ENCODE results near the gene CYSTM1. TPM values are rescaled to one million over a fixed set of nuclear protein-coding genes. Genes with fewer than 3 reads are reported as not detected.

The CYSTM1 gene
- polyA plus RNA-seq, 3 donors from 2014 or later = 3.9 to 11.0 (median 7.1) TPM

DNA sequence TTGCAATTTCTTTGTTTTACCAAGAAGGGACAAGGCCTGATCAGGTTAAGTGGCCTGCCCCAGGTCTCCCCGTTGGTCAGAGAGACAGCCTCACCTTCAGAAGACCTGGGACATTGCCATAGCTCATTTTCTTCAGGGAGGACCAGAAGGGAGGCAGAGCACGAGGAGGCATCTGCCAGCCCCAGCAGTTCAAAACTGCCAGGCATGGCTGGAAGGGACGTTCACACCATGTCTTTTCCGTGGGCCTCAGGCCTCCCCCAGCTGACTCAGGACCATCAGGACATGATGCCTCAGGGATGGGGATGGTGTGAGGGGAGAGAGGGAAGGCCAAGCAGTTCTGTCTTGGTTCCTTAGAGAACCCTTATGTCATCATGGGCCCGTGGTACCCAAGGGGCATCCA is 32.7 kb upstream of the CYSTM1 start:
- peaks cover 0 to 4% (median 0%) of the 10 kb centered on the region in 3 donors for H3K36me3 Mint-ChIP-seq
- no peak overlapping the region for H3K27ac Mint-ChIP-seq
- H3K9me3 Mint-ChIP-seq = no peaks in the 10 kb centered on the region
- H3K27me3 Mint-ChIP-seq (ENCODE audit: low read depth in 3 of 3) = peaks cover 0 to 8% (median 8%) of the 10 kb centered on the region in 3 donors
- H3K4me3 Mint-ChIP-seq = no peak overlapping the region
- H3K4me1 Mint-ChIP-seq = peaks cover 15 to 17% of the 10 kb centered on the region in 2 donors
- no peak for DNase-seq

DNA sequence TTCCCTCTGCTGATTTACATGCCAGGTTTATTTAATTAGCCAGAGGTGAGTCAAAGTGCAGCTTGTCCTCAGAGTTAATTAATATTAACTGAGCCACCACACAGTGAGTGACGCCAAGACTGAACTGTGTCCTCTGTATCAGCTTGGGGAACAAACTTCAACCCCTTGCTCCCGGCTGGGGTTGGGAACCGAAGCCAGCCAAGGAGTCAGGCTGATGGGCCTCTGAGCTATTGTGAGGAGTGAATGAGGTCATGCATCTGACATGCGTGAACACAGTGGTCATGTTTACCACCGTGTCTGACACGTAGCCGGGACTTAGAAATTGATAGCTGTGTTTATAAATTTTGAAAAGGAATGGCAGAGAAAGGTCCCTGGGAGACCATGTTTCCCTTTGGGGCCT is 32.1 kb upstream of the CYSTM1 start:
- Mint-ChIP-seq H3K9me3 (no peaks in the 10 kb centered on the region), H3K36me3 (peaks cover 0 to 4% (median 0%) of the 10 kb centered on the region in 3 donors), H3K27ac (no peak overlapping the region), H3K27me3 (ENCODE audit: low read depth in 3 of 3) (peaks cover 0 to 9% (median 8%) of the 10 kb centered on the region in 3 donors), H3K4me1 (peaks cover 15 to 17% of the 10 kb centered on the region in 2 donors), H3K4me3 (no peak overlapping the region)
- DNase-seq = no peak

DNA sequence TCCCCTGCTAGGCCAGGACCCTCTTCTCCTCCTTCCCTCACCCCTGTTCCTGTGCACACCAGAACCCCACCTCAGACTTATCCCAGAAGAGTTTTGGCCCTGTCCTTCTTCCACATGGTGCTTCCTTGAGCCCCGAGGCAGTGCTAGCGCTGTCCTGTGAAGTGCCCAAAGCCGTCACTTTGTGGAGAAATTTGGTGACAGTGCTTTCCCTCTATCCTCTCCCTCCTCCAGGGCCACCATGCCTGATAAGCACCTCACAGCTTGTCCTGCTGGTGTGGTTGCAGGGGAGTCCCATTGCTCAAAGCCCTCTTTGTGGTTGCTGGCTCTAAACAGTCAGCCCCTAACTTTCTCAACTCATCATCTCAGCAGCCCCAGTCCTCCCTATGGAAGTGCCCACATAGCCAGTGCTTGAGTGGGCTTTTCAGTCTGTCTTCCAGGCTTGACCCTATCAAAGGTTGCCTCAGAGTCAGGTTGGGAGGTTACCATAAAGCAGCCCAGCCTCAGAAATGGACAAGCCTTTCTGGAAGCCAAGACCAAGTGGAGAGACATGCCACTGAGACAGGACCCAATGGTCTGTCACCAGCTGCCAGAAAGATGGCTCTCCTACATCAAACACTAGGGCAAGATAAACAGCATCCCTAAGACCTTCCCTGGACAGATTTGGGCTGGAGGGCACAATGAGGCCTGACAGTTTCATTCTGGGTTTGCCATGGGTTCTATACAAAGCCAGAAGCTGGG is 31.3 kb upstream of the CYSTM1 start:
- peak overlapping the region in 1 of 6 donors; percentile 80 for H3K27ac Mint-ChIP-seq
- H3K27me3 Mint-ChIP-seq (ENCODE audit: low read depth in 3 of 3) = peaks cover 0 to 9% (median 8%) of the 10 kb centered on the region in 3 donors
- H3K4me1 Mint-ChIP-seq = peaks cover 15 to 17% of the 10 kb centered on the region in 2 donors
- no peak for DNase-seq
- no peaks in the 10 kb centered on the region for H3K9me3 Mint-ChIP-seq
- H3K4me3 Mint-ChIP-seq = no peak overlapping the region
- peaks cover 0 to 4% (median 0%) of the 10 kb centered on the region in 3 donors for H3K36me3 Mint-ChIP-seq

DNA sequence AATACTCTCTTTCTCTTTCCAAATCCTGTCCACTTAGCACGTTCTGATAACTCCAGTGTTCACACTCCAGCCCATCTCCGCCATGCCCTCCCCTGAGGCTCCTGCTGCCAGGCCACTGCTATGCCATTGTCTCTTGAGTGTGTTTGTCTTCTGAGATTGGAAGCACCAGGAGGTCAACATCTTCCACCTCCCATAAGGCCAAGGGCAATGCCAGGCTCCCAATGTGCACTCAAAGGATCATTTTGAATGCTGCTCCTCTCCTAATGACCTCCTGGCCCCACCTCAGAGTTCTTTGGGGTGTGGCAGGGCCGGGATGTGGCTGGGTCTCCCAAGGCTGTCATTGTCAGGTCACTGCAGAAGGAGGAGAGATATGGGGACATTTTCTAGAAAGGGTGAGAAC is 29.7 kb upstream of the CYSTM1 start:
- peak overlapping the region; percentile 36 to 72 (median 48) for H3K4me3 Mint-ChIP-seq
- peaks cover 15 to 17% of the 10 kb centered on the region in 2 donors for H3K4me1 Mint-ChIP-seq
- peaks cover 0 to 9% (median 8%) of the 10 kb centered on the region in 3 donors for H3K27me3 Mint-ChIP-seq (ENCODE audit: low read depth in 3 of 3)
- no peaks in the 10 kb centered on the region for H3K9me3 Mint-ChIP-seq
- no peak for DNase-seq
- H3K27ac Mint-ChIP-seq = no peak overlapping the region
- peaks cover 0 to 4% (median 0%) of the 10 kb centered on the region in 3 donors for H3K36me3 Mint-ChIP-seq

DNA sequence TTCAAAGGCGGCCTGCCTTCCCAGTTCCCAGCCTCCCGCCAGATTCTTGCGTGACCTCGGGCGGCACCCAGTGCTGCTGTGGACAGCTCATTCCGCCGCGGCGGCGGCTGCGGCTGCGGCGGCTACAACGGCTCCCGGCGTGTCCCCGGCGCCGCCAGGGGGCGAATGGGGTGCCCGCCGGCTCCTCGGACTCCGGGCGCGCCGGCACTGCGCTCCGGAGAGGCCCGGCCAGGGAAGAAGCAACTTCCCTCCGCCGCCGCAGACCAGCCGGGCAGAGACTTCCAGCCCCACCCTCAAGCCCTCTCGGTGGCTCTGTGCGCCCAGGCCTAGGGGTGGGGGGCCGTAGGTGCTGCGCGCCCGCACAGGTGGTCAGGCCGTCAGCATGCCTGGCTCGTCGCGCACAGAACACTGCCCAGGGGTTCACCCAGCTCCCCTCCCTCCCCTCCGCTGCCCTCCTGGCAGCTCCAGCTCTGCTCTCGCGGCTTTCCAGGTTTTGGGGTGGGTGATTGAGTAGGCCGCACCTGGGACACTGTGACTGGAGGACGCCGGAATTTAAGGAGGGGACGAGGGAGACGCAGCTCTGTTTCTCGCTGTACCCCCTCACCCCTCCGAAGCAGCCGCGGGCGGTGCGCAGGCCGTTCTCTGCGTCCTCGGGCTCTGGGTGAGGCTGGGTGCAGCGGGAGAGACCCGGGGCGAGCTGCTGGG is 29.0 kb upstream of the CYSTM1 start:
- H3K9me3 Mint-ChIP-seq = no peaks in the 10 kb centered on the region
- peak; percentile 36 to 47 (median 45) for DNase-seq

DNA sequence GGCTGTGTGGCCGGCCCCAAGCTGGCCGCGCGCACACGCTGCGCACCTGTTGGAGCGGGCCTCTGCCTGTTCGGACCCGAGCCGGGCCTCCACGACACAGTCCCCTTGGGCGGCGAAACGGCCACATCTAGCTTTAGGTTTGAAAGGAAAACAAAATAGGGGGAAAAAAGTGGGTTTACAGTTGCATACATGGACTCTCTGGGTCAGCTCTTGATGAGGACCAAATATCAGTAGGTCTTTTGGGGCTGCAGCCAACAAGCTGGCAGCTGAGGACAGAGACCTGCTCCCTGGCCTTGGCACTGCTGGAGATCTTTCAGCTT is 28.5 kb upstream of the CYSTM1 start:
- Mint-ChIP-seq H3K36me3 (peaks cover 0 to 4% (median 0%) of the 10 kb centered on the region in 3 donors), H3K4me3 (peak overlapping the region in 2 of 5 donors; percentile 18 to 23), H3K27ac (no peak overlapping the region), H3K27me3 (ENCODE audit: low read depth in 3 of 3) (peaks cover 0 to 9% (median 8%) of the 10 kb centered on the region in 3 donors), H3K4me1 (peaks cover 15 to 17% of the 10 kb centered on the region in 2 donors), H3K9me3 (no peaks in the 10 kb centered on the region)
- no peak for DNase-seq

More for the DNA sequence above, 29.0 kb upstream of the CYSTM1 start:
- Mint-ChIP-seq H3K4me1 (peaks cover 15 to 17% of the 10 kb centered on the region in 2 donors), H3K27me3 (ENCODE audit: low read depth in 3 of 3) (peaks cover 0 to 9% (median 8%) of the 10 kb centered on the region in 3 donors), H3K4me3 (peak overlapping the region in 3 of 5 donors; percentile 36 to 72 (median 66)), H3K27ac (no peak overlapping the region), H3K36me3 (peaks cover 0 to 4% (median 0%) of the 10 kb centered on the region in 3 donors)

DNA sequence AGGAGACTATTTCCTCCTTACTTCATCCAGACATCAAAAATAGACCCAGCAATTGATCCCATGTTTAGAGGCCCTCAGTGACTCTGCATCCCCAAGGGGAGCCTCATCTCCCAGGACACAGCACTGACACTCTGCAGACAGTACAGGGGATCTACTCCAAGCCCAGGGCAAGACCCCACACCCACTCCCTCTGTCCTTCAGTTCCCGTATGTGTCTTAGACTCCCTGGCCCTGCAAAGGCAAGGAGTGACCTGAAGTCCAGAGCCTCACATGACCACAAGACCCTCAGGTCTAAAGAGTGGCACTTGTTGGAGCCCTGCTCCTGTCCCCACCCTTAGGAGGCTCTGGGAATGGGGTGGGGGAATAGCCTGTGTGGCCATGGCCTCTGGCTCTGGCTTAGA is 27.5 kb upstream of the CYSTM1 start:
- Mint-ChIP-seq H3K27me3 (ENCODE audit: low read depth in 3 of 3) (peaks cover 0 to 9% (median 8%) of the 10 kb centered on the region in 3 donors), H3K27ac (no peak overlapping the region)
- DNase-seq = no peak

DNA sequence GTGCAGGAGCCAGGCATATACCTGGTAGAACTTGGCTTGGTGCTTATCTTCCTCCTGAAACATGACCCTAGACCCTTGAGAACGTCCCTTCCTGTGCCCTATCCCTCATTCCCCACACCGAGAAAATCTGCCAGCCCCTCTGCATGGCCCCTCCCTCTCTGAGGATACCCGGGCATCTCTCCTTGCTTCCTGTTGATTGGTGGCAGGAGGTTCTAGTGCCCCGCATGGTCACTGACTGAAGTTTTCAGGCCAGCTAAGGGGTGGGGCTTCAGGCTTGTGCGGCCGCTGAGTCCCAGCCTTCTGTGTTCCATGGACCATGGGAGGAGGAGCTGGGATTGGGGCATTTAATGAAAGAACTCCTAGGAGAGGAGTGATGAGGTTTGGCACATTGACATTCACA is 26.5 kb upstream of the CYSTM1 start:
- no peak for DNase-seq
- no peak overlapping the region for H3K27ac Mint-ChIP-seq
- H3K9me3 Mint-ChIP-seq = no peaks in the 10 kb centered on the region

More for the DNA sequence above, 27.5 kb upstream of the CYSTM1 start:
- Mint-ChIP-seq H3K4me3 (no peak overlapping the region), H3K9me3 (no peaks in the 10 kb centered on the region), H3K36me3 (peaks cover 0 to 4% (median 0%) of the 10 kb centered on the region in 3 donors), H3K4me1 (peaks cover 15 to 17% of the 10 kb centered on the region in 2 donors)

DNA sequence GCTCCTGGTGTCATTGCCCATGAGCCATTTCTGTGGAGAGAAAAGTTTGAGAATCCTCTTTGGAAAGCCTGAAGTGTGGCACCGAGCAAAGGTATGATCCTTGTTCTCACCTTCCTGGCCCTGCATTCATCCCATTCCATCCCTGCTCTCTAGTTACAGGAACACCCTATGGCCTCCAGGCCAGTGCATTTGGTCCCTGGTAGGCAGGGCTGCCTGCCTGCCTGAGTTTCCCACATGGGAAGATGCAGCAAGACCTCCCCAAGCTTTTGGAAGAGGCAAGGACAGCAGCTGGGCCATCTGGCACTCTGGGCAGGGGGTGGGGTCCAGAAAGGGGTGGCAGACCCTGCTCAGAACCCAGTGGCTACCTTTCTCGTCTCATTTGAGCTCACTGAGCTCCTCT is 24.8 kb upstream of the CYSTM1 start:
- Mint-ChIP-seq H3K27me3 (ENCODE audit: low read depth in 3 of 3) (peaks cover 0 to 6% (median 5%) of the 10 kb centered on the region in 3 donors), H3K27ac (no peak overlapping the region)

More for the DNA sequence above, 26.5 kb upstream of the CYSTM1 start:
- Mint-ChIP-seq H3K4me1 (peaks cover 15 to 17% of the 10 kb centered on the region in 2 donors), H3K27me3 (ENCODE audit: low read depth in 3 of 3) (peaks cover 0 to 9% (median 8%) of the 10 kb centered on the region in 3 donors), H3K4me3 (no peak overlapping the region), H3K36me3 (peaks cover 0 to 4% (median 0%) of the 10 kb centered on the region in 3 donors)

DNA sequence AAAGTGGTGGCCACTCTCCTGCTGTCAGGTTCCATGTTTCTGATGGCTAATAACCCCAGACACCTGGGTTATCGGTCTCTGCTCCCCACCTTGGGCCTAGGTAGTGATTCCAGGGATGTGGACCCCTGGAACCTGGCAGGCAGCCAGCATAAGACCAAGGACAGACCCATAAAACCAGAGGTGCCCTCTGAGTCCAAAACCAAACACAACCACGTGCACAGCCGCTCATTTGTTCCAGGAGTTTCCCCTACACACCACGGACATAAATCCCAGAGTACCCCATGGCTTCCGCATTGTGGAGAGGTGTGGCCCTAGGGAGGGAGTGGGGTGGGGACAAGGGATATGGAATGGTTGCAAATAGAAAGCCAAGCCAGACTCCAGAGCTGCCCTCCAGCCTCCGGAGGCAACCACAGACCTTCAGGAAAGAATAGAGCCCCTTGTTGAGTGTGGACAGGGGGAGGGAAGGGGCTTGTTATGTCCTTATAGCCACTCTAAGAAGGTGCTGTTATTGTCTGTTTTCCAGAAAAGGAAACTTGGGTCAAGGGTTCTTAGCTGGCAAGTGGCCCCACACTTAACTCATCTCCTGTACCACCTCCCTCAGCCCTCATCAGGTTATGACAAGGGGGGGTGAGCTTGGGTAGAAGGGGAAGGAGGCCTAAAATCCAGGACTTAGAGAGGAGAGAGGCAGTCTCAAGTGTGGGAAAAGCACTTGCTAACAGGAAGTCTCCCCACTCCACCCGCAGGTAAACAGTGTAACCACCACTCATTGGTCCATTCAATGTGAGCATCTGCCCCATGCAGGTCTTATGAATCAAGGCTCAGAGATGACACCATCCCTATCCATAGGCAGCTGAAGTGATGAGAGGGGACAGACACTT is 23.6 kb upstream of the CYSTM1 start:
- Mint-ChIP-seq H3K36me3 (no peaks in the 10 kb centered on the region), H3K4me3 (no peak overlapping the region), H3K9me3 (no peaks in the 10 kb centered on the region), H3K27me3 (ENCODE audit: low read depth in 3 of 3) (peaks cover 0 to 5% (median 2%) of the 10 kb centered on the region in 3 donors), H3K27ac (no peak overlapping the region), H3K4me1 (peaks cover 0 to 3% of the 10 kb centered on the region in 2 donors)
- DNase-seq = no peak

More for the DNA sequence above, 24.8 kb upstream of the CYSTM1 start:
- DNase-seq = no peak
- Mint-ChIP-seq H3K36me3 (peaks cover 0 to 1% (median 0%) of the 10 kb centered on the region in 3 donors), H3K9me3 (no peaks in the 10 kb centered on the region), H3K4me3 (no peak overlapping the region), H3K4me1 (peaks cover 5 to 8% of the 10 kb centered on the region in 2 donors)

DNA sequence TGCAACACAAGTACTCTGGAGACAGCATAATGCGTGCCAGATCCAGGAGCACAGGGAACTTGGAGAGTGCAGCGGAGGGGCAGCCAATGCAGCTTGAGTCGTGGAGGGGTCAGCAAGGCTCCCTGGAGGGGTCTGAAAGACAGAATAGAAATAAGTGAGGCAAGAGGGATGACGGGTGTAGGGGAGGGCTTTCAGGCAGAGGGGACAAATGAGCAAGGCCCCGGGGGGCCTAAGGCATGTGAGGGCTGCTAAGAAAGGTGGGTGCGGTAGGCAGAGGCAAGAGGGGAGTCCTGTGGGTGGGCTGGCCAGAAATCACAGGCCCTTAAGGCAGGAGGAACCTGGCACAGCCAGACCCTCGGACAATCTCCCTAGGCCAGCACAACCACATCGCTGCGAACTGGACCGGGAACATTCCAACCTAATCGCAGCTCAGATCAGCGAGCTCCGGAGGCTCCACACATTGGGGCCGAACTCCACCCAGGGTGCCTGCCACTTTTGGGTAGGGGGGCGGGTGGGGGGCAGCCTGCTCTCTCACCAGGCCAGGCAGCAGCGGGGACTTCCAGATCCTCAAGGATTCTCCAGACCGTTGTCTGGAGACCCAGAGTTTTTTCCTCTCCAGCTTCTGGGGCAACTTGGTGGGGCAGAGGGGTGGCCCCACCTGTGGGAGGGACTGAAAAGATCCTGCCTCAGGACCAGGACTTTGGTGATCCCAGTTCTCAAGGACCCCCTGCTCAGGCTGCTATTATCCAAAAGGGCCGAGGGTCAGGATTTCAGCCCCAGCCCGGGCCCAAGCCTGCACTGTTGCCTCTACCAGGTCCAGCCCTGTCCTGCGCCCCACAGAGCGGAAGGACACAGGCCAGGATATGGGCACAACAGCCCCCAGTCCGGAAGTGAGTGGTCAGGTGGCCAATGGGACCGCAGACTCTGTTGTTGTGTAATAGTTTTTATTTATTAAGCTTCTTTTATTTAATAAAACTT is 22.7 kb upstream of the CYSTM1 start:
- H3K36me3 Mint-ChIP-seq = no peaks in the 10 kb centered on the region
- no peaks in the 10 kb centered on the region for H3K9me3 Mint-ChIP-seq
- peaks cover 0 to 2% (median 0%) of the 10 kb centered on the region in 3 donors for H3K27me3 Mint-ChIP-seq (ENCODE audit: low read depth in 3 of 3)
- DNase-seq = no peak
- H3K27ac Mint-ChIP-seq = no peak overlapping the region
- no peak overlapping the region for H3K4me3 Mint-ChIP-seq
- peaks cover 3 to 8% of the 10 kb centered on the region in 2 donors for H3K4me1 Mint-ChIP-seq

DNA sequence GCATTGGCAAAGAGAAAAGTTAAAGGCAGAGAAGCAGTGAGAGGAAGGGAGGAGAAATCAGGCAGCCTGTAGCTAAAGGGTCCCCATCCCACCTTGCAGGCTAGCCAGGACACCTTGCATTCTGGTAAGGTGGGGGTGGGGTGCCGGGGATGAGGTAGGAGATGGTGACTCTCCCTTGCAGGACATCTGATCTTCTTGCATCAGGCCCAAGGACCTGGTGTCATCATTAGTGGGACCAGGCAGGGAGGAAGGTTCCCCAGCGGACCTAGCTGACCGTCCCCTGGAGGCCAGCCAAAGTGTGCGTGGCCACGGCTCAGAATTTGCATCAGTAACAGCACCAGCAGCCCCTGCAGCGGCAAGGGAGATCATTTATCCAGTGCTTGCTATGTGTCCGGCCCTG is 21.7 kb upstream of the CYSTM1 start:
- DNase-seq = no peak
- peaks cover 3 to 10% of the 10 kb centered on the region in 2 donors for H3K4me1 Mint-ChIP-seq
- H3K9me3 Mint-ChIP-seq = no peaks in the 10 kb centered on the region
- no peaks in the 10 kb centered on the region for H3K36me3 Mint-ChIP-seq
- peaks cover 0 to 1% (median 0%) of the 10 kb centered on the region in 3 donors for H3K27me3 Mint-ChIP-seq (ENCODE audit: low read depth in 3 of 3)
- no peak overlapping the region for H3K27ac Mint-ChIP-seq
- H3K4me3 Mint-ChIP-seq = no peak overlapping the region
